HepG2 (cell line): ENCODE measurements around the gene ADAMTS4.

Experiments
- ATF7 ChIP-seq, 2 experiments: fragments of 450-650 bp in 1 of 2; sonication (generic) in 1 of 2; formaldehyde crosslinking in 1 of 2; IDR thresholded peaks; 2 replicates each; pipeline versions ENCODE4 v1.4.0 to v1.6.1; 2016 to 2020; ENCODE audit warnings: antibody characterized with exemption in 1 of 2, mild to moderate bottlenecking in 1 of 2, missing genetic modification reagents in 1 of 2
- CHD2 ChIP-seq: IDR thresholded peaks from 2 replicates; pipeline ENCODE4 v1.6.1; 2011; ENCODE audit warnings: low read depth, low read length, improper control_type of control experiment
- FIP1L1 ChIP-seq: fragments of 200-400 bp; formaldehyde crosslinking; IDR thresholded peaks from 2 replicates; pipeline ENCODE4 v1.6.1; 2018; ENCODE audit warnings: low read depth, mild to moderate bottlenecking, low read length, moderate library complexity, borderline replicate concordance; ENCODE audit not compliant: insufficient read depth
- HDAC2 ChIP-seq: sonication (generic); formaldehyde crosslinking; IDR thresholded peaks from 2 replicates; pipeline ENCODE4 v1.4.0; 2020; ENCODE audit warnings: missing genetic modification reagents
- MAX ChIP-seq: IDR thresholded peaks from 2 replicates; pipeline ENCODE4 v1.6.1; 2012; ENCODE audit warnings: inconsistent platforms
- NR2F6 ChIP-seq, 2 experiments: IDR thresholded peaks; 2 replicates each; pipeline ENCODE4 v1.6.1; 2016; ENCODE audit warnings: antibody characterized with exemption in 1 of 2, mild to moderate bottlenecking in 1 of 2
- PLRG1 ChIP-seq: fragments of 450-650 bp; conservative IDR thresholded peaks from 2 replicates; pipeline ENCODE4 v1.6.1; 2016
- POGZ ChIP-seq: sonication (generic); formaldehyde crosslinking; IDR thresholded peaks from 2 replicates; pipeline ENCODE4 v1.4.0; 2020; ENCODE audit warnings: mild to moderate bottlenecking, missing genetic modification reagents
- TAF1 ChIP-seq: sonication (generic); formaldehyde crosslinking; IDR thresholded peaks from 2 replicates; pipeline ENCODE4 v1.4.0; 2020; ENCODE audit warnings: missing genetic modification reagents
- ZNF354B ChIP-seq: sonication (generic); formaldehyde crosslinking; IDR thresholded peaks from 2 replicates; pipeline ENCODE4 v1.8.0; 2022; ENCODE audit warnings: mild to moderate bottlenecking, missing genetic modification reagents
- ZNF431 ChIP-seq: sonication (generic); formaldehyde crosslinking; IDR thresholded peaks from 2 replicates; pipeline ENCODE4 v1.9.0; 2022; ENCODE audit warnings: missing genetic modification reagents, low read depth, mild to moderate bottlenecking, borderline replicate concordance
- TF ChIP-seq, protein P1 (sequence below), 2 experiments: IDR thresholded peaks; 2 replicates each; pipeline ENCODE4 v1.6.1; 2011 to 2012; ENCODE audit warnings: low read length in 2 of 2, borderline replicate concordance in 1 of 2, low read depth in 1 of 2, mild to moderate bottlenecking in 1 of 2, moderate library complexity in 1 of 2

GRCh38 chr1:161162052-161162451 lies 36.8 kb downstream of the ADAMTS4 start:
- TF ChIP-seq NR2F6 (IDR thresholded peaks at IDR 0.05) (no peak), NR2F6 (CRISPR knock-in tag; IDR thresholded peaks at IDR 0.05) (no peak), PLRG1 (no peak), ATF7 (IDR thresholded peaks at IDR 0.05) (no peak), ATF7 (CRISPR knock-in tag; IDR thresholded peaks at IDR 0.05) (no peak), HDAC2 (no peak), MAX (no peak), ZNF354B (CRISPR knock-in tag) (no peak), ZNF431 (CRISPR knock-in tag) (no peak), CHD2 (no peak), FIP1L1 (no peak), TAF1 (CRISPR knock-in tag) (no peak), POGZ (CRISPR knock-in tag) (no peak)
- TF ChIP-seq, protein P1, sequence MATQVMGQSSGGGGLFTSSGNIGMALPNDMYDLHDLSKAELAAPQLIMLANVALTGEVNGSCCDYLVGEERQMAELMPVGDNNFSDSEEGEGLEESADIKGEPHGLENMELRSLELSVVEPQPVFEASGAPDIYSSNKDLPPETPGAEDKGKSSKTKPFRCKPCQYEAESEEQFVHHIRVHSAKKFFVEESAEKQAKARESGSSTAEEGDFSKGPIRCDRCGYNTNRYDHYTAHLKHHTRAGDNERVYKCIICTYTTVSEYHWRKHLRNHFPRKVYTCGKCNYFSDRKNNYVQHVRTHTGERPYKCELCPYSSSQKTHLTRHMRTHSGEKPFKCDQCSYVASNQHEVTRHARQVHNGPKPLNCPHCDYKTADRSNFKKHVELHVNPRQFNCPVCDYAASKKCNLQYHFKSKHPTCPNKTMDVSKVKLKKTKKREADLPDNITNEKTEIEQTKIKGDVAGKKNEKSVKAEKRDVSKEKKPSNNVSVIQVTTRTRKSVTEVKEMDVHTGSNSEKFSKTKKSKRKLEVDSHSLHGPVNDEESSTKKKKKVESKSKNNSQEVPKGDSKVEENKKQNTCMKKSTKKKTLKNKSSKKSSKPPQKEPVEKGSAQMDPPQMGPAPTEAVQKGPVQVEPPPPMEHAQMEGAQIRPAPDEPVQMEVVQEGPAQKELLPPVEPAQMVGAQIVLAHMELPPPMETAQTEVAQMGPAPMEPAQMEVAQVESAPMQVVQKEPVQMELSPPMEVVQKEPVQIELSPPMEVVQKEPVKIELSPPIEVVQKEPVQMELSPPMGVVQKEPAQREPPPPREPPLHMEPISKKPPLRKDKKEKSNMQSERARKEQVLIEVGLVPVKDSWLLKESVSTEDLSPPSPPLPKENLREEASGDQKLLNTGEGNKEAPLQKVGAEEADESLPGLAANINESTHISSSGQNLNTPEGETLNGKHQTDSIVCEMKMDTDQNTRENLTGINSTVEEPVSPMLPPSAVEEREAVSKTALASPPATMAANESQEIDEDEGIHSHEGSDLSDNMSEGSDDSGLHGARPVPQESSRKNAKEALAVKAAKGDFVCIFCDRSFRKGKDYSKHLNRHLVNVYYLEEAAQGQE (IDR thresholded peaks at IDR 0.05; ENCODE audit: borderline replicate concordance in 1 of 2, low read depth in 1 of 2, low read length in 2 of 2), result no peak
